ENCODE measurements around the gene ADGRG3. TPM values are rescaled to one million over a fixed set of nuclear protein-coding genes. Genes with fewer than 3 reads are reported as not detected.

ADGRG3 gene
- total RNA-seq, 1 donor from 2014 or later, result 5.8 TPM

- no peaks in the 10 kb centered on the region for H3K9me3 ChIP-seq
- no peaks in the 10 kb centered on the region for H3K36me3 ChIP-seq
- ATAC-seq, result no peak
- intact Hi-C loops (cut with DNase I), result no loop called here
- H3K27me3 ChIP-seq, result peaks cover 11% of the 10 kb centered on the region
- no peak for DNase-seq
- peaks cover 19% of the 10 kb centered on the region for H3K4me1 ChIP-seq
- no peak for TF ChIP-seq CTCF (IDR thresholded peaks at IDR 0.05)
- H3K4me3 ChIP-seq, result no peak overlapping the region
- H3K27ac ChIP-seq, result no peak overlapping the region
These were observed 43.2 kb upstream of the ADGRG3 start for GRCh38 chr16:57624806-57625500.

- H3K27ac ChIP-seq, result no peak overlapping the region
- H3K36me3 ChIP-seq, result no peaks in the 10 kb centered on the region
- no peak for TF ChIP-seq CTCF (IDR thresholded peaks at IDR 0.05)
- no peaks in the 10 kb centered on the region for H3K9me3 ChIP-seq
- peaks cover 11% of the 10 kb centered on the region for H3K27me3 ChIP-seq
- H3K4me3 ChIP-seq, result no peak overlapping the region
- H3K4me1 ChIP-seq, result peaks cover 19% of the 10 kb centered on the region
- ATAC-seq (no peak), DNase-seq (no peak)
- intact Hi-C loops (cut with DNase I), result no loop called here
These were observed 41.5 kb upstream of the ADGRG3 start for GRCh38 chr16:57626420-57627170.

- TF ChIP-seq CTCF (IDR thresholded peaks at IDR 0.05), result no peak
- H3K4me3 ChIP-seq, result no peak overlapping the region
- H3K27ac ChIP-seq, result peak overlapping the region; percentile 58
- H3K9me3 ChIP-seq, result no peaks in the 10 kb centered on the region
- DNase-seq (no peak), ATAC-seq (no peak)
- peaks cover 11% of the 10 kb centered on the region for H3K27me3 ChIP-seq
- H3K36me3 ChIP-seq, result no peaks in the 10 kb centered on the region
- intact Hi-C loops (cut with DNase I), result no loop called here
- peaks cover 19% of the 10 kb centered on the region for H3K4me1 ChIP-seq
These were observed 40.8 kb upstream of the ADGRG3 start for GRCh38 chr16:57627184-57627871.

GRCh38 chr16:57628008-57628781 is 39.9 kb upstream of the ADGRG3 start, which contains the start of gene ADGRG1:
TSS of gene ADGRG1 (plus strand) at chr16:57628630. CDS start at chr16:57650288, 21,658 bp downstream.
- peak within 1 kb of the TSS; percentile 58 for H3K27ac ChIP-seq
- H3K4me1 ChIP-seq, result peaks cover 19% of the 10 kb centered on the region
- no peaks in the 10 kb centered on the region for H3K9me3 ChIP-seq
- no peak for TF ChIP-seq CTCF (IDR thresholded peaks at IDR 0.05)
- H3K27me3 ChIP-seq, result peaks cover 11% of the 10 kb centered on the region
- intact Hi-C loops (cut with DNase I), result no loop called here
- H3K36me3 ChIP-seq, result no peaks in the 10 kb centered on the region
- ATAC-seq (peak; percentile 66), DNase-seq (no peak)
- peak within 1 kb of the TSS; percentile 43 for H3K4me3 ChIP-seq

- Histone ChIP-seq H3K27me3 (peaks cover 11% of the 10 kb centered on the region), H3K27ac (peak overlapping the region; percentile 58), H3K4me3 (peak overlapping the region; percentile 43), H3K9me3 (no peaks in the 10 kb centered on the region), H3K36me3 (no peaks in the 10 kb centered on the region), H3K4me1 (peaks cover 19% of the 10 kb centered on the region)
- DNase-seq, result no peak
- intact Hi-C loops (cut with DNase I), result no loop called here
- no peak for ATAC-seq
- no peak for TF ChIP-seq CTCF (IDR thresholded peaks at IDR 0.05)
These were observed 39.3 kb upstream of the ADGRG3 start for GRCh38 chr16:57628783-57629293.
